ENCODE data around the gene UMODL1. TPM values are rescaled to one million over a fixed set of nuclear protein-coding genes. Genes with fewer than 3 reads are reported as not detected.

Gene UMODL1
- total RNA-seq, 4 donors from 2014 or later: not detected

DNA sequence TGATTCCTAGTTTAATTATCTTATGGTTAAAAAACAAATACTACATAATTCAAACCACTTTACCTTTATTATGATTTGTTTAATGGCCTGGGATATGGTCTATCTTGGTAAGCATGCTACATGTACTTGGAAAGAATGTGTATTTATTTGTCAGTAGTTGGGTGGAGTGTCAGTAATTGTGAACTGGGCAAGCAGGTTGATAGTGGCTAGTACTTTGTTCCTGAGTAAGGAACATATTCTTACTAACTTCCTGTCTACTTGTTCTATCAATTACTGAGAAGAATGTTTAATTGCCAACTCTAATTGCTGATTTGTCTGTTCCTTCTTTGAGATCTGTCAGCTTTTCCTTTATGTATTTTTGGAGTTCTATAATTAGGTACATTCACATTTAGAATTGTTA lies 98.6 kb downstream of the UMODL1 start:
- TF ChIP-seq EP300 (IDR thresholded peaks at IDR 0.05) (no peak), POLR2A (IDR thresholded peaks at IDR 0.05) (no peak), CTCF (IDR thresholded peaks at IDR 0.05) (no peak)
- no peaks in the 10 kb centered on the region for H3K36me3 ChIP-seq

DNA sequence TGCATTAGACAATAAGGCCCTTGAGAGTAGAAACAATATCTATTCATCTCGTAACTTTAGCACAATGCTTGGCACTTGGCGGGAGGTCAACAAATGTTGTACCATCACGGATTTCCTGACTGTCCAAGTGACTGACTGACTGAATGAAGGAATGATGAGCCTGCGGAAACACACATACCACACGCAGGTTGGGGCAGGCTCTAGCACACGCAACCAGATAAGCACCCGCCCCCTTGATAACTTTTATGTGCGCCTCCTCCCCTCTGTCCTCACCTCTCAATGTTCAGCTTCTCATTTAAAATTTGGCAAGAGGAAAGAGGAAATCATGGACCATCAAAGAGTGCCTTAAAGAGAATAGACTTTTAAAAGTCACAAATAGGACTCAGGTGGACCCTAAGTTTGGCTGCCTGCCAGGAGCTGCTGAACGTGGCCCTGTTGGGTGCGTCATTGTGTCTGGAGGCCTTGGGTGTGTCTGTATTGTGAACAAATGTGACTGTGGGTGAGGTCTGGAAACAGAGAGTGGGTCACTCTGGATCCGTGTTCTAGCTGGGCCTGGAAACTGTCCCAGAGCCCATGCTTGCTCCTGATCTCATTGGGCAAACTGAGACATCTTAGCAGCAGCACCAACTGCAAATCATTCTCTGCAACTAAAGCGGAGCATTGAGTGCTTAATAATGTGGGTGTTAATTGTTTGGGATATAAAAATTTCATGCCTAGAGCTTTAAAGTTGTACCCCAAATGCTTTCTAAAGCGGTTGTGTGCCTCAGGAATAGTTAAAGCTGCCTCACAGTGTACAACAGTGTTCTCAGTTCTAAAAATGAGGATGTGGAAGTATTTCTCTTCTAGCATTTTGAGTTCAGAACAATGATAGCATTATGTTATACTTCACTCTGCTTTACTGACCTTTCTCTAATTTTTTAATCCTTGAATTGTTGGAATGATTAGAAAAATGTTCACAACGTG lies 100.3 kb downstream of the UMODL1 start:
- H3K4me3 ChIP-seq: no peak overlapping the region
- DNase-seq (ENCODE audit: low spot score in 2 of 2): no peak
- no peaks in the 10 kb centered on the region for H3K9me3 ChIP-seq
- H3K27ac ChIP-seq: peak overlapping the region in 3 of 4 donors; percentile 35 to 79 (median 79)
- H3K4me1 ChIP-seq: peaks cover 0 to 15% (median 5%) of the 10 kb centered on the region in 4 donors
- WGBS, 2 donors: 44 to 48% methylated on average over 14 of the region's 14 CpGs
- no peaks in the 10 kb centered on the region for H3K27me3 ChIP-seq
- no peaks in the 10 kb centered on the region for H3K36me3 ChIP-seq
- TF ChIP-seq POLR2A (IDR thresholded peaks at IDR 0.05) (no peak), EP300 (IDR thresholded peaks at IDR 0.05) (peak in 1 of 2 donors; percentile 33)

More for the DNA sequence above, 98.6 kb downstream of the UMODL1 start:
- Histone ChIP-seq H3K27ac (peak overlapping the region in 1 of 4 donors; percentile 79), H3K4me1 (peaks cover 0 to 16% (median 5%) of the 10 kb centered on the region in 4 donors), H3K9me3 (no peaks in the 10 kb centered on the region), H3K4me3 (no peak overlapping the region), H3K27me3 (no peaks in the 10 kb centered on the region)
- no peak for DNase-seq (ENCODE audit: low spot score in 2 of 2)

GRCh38 chr21:42172596-42173483 lies 101.7 kb downstream of the UMODL1 start:
- Histone ChIP-seq H3K27me3 (no peaks in the 10 kb centered on the region), H3K27ac (peak overlapping the region in 1 of 4 donors; percentile 79), H3K4me1 (peaks cover 0 to 24% (median 5%) of the 10 kb centered on the region in 4 donors), H3K9me3 (no peaks in the 10 kb centered on the region), H3K4me3 (no peak overlapping the region), H3K36me3 (no peaks in the 10 kb centered on the region)
- 86 to 89% methylated on average over 38 to 39 of the region's 40 CpGs for WGBS, 2 donors
- DNase-seq (ENCODE audit: low spot score in 2 of 2): no peak
- TF ChIP-seq EP300 (IDR thresholded peaks at IDR 0.05) (no peak), CTCF (IDR thresholded peaks at IDR 0.05) (no peak), POLR2A (IDR thresholded peaks at IDR 0.05) (no peak)

- no peaks in the 10 kb centered on the region for H3K9me3 ChIP-seq
- no peak for DNase-seq (ENCODE audit: low spot score in 2 of 2)
- H3K27ac ChIP-seq: no peak overlapping the region
- H3K36me3 ChIP-seq: no peaks in the 10 kb centered on the region
- 90 to 95% methylated on average over 4 of the region's 4 CpGs for WGBS, 2 donors
- no peak for TF ChIP-seq POLR2A (IDR thresholded peaks at IDR 0.05)
- TF ChIP-seq CTCF (IDR thresholded peaks at IDR 0.05): no peak
- no peak for TF ChIP-seq EP300 (IDR thresholded peaks at IDR 0.05)
- H3K27me3 ChIP-seq: no peaks in the 10 kb centered on the region
- peaks cover 0 to 24% (median 5%) of the 10 kb centered on the region in 4 donors for H3K4me1 ChIP-seq
- H3K4me3 ChIP-seq: no peak overlapping the region
Observed at GRCh38 chr21:42174173-42174572, 103.1 kb downstream of the UMODL1 start.

DNA sequence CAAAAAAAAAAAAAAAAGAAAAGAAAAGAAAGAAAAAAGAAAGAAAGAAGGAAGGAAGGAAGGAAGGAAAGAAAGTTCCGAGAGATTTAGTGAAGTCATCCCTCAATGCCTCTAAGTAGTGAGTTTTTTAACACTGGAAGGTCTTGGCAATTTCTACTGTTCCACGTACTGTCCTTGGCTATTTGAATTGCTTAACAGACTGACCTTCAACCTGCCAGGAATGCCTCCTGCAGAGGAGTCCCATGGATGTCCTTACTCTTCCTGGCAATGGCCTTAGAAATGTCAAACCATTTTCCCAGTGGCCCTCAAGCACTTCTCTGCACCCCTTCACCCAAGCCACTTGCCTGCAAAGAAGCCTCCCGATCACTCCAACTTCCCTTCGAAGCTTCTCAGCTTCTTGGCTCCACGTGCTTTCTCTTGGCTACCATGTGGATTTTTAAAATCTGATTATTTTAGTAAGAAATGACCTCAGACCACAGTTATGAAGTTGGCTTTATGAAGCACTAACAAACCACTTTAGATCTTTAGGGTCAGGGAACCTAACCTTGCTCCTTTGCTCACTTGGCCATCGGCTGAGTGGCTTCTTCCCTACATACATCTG lies 104.1 kb downstream of the UMODL1 start:
- no peaks in the 10 kb centered on the region for H3K27me3 ChIP-seq

More for the DNA sequence above, 104.1 kb downstream of the UMODL1 start:
- no peaks in the 10 kb centered on the region for H3K9me3 ChIP-seq
- peaks cover 0 to 24% (median 5%) of the 10 kb centered on the region in 4 donors for H3K4me1 ChIP-seq
- no peaks in the 10 kb centered on the region for H3K36me3 ChIP-seq
- TF ChIP-seq EP300 (IDR thresholded peaks at IDR 0.05): peak in 1 of 2 donors; percentile 15
- no peak for TF ChIP-seq CTCF (IDR thresholded peaks at IDR 0.05)
- no peak for TF ChIP-seq POLR2A (IDR thresholded peaks at IDR 0.05)
- WGBS, 2 donors: 77 to 87% methylated on average over 6 of the region's 6 CpGs
- H3K27ac ChIP-seq: no peak overlapping the region
- DNase-seq (ENCODE audit: low spot score in 2 of 2): no peak
- no peak overlapping the region for H3K4me3 ChIP-seq

Measured in tibial nerve (tissue), 4 donors.